ENCODE results near the gene GABRB2.

The GABRB2 gene

DNA sequence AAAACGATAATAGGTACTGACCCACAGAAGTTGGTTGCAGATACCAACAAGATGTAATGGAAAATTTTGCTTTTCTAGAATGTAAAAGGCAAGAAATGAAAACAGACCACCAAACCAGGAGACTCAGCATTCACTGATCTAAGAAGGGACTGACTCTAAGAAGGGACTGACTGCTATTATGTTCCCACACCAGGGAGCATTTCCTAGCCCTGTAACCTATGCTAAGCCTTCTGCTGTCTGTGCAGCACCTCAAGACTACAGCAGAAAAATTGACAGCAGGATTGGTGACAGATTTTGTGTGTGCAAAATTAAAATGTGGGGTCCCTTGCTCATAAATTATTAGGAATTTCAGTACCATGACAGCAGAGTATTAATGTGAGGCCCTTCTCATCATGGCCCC lies 154.8 kb downstream of the GABRB2 start:
- Histone ChIP-seq H3K27me3 (ENCODE audit: insufficient read depth, poor library complexity, severe bottlenecking) (no peaks in the 10 kb centered on the region), H3K4me3 (replicated peaks; ENCODE audit: insufficient read depth, low read length) (no peak overlapping the region), H3K27ac (replicated peaks) (no peak overlapping the region)
- DNase-seq (ENCODE audit: low read depth in 1 of 2, low spot score in 1 of 2): no peak
- TF ChIP-seq, protein P1, sequence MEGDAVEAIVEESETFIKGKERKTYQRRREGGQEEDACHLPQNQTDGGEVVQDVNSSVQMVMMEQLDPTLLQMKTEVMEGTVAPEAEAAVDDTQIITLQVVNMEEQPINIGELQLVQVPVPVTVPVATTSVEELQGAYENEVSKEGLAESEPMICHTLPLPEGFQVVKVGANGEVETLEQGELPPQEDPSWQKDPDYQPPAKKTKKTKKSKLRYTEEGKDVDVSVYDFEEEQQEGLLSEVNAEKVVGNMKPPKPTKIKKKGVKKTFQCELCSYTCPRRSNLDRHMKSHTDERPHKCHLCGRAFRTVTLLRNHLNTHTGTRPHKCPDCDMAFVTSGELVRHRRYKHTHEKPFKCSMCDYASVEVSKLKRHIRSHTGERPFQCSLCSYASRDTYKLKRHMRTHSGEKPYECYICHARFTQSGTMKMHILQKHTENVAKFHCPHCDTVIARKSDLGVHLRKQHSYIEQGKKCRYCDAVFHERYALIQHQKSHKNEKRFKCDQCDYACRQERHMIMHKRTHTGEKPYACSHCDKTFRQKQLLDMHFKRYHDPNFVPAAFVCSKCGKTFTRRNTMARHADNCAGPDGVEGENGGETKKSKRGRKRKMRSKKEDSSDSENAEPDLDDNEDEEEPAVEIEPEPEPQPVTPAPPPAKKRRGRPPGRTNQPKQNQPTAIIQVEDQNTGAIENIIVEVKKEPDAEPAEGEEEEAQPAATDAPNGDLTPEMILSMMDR (IDR thresholded peaks at IDR 0.05; ENCODE audit: insufficient read depth, low read length): no peak
- no peak for TF ChIP-seq SPI1 (IDR thresholded peaks at IDR 0.05; ENCODE audit: borderline replicate concordance, low read depth)
- TF ChIP-seq REST (IDR thresholded peaks at IDR 0.05; ENCODE audit: insufficient replicate concordance, low read depth): no peak
- no peak for TF ChIP-seq GABPA (IDR thresholded peaks at IDR 0.05; ENCODE audit: low read depth)
- TF ChIP-seq POLR2AphosphoS5 (IDR thresholded peaks at IDR 0.05; ENCODE audit: low read depth): no peak

GRCh38 chr5:161391016-161391415 lies 155.5 kb downstream of the GABRB2 start:
- Histone ChIP-seq H3K27me3 (ENCODE audit: insufficient read depth, poor library complexity, severe bottlenecking) (no peaks in the 10 kb centered on the region), H3K27ac (replicated peaks) (no peak overlapping the region), H3K4me3 (replicated peaks; ENCODE audit: insufficient read depth, low read length) (no peak overlapping the region)
- no peak for DNase-seq (ENCODE audit: low read depth in 1 of 2, low spot score in 1 of 2)
- TF ChIP-seq SPI1 (IDR thresholded peaks at IDR 0.05; ENCODE audit: borderline replicate concordance, low read depth) (no peak), GABPA (IDR thresholded peaks at IDR 0.05; ENCODE audit: low read depth) (no peak), POLR2AphosphoS5 (IDR thresholded peaks at IDR 0.05; ENCODE audit: low read depth) (no peak), REST (IDR thresholded peaks at IDR 0.05; ENCODE audit: insufficient replicate concordance, low read depth) (no peak)
- TF ChIP-seq, protein P1 (IDR thresholded peaks at IDR 0.05; ENCODE audit: insufficient read depth, low read length): no peak

DNA sequence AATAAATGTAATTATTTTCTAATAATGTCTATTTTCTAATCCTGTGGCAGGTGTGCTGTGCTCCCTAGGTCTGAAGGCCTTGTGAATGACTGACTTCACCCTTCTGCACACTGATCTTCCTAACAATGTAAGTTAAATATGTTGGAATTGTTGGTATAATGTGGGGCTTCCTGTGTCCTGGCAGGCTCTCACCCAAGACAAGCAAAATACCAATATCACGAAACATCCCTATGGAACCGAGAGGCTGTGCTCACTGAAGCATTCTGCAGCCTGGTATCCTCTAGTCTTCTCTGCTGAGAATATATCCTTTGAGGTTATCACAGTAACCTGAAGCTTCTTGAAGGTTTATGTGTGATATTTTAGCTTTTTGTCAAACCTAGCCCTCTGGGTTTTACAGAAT lies 159.4 kb downstream of the GABRB2 start:
- Histone ChIP-seq H3K27me3 (ENCODE audit: insufficient read depth, poor library complexity, severe bottlenecking) (no peaks in the 10 kb centered on the region), H3K27ac (replicated peaks) (no peak overlapping the region), H3K4me3 (replicated peaks; ENCODE audit: insufficient read depth, low read length) (no peak overlapping the region)
- no peak for DNase-seq (ENCODE audit: low read depth in 1 of 2, low spot score in 1 of 2)
- TF ChIP-seq GABPA (IDR thresholded peaks at IDR 0.05; ENCODE audit: low read depth) (no peak), SPI1 (IDR thresholded peaks at IDR 0.05; ENCODE audit: borderline replicate concordance, low read depth) (no peak), POLR2AphosphoS5 (IDR thresholded peaks at IDR 0.05; ENCODE audit: low read depth) (no peak), REST (IDR thresholded peaks at IDR 0.05; ENCODE audit: insufficient replicate concordance, low read depth) (no peak)
- TF ChIP-seq, protein P1 (IDR thresholded peaks at IDR 0.05; ENCODE audit: insufficient read depth, low read length): no peak
